MM.1S (cell line): ENCODE measurements around the gene TMEM176B.

Source experiments
- EZH2 ChIP-seq: fragments of 300-600 bp; sonication (generic); optimal IDR thresholded peaks from 2 replicates; pipeline ENCODE3; 2017; ENCODE audit warnings: low read depth, mild to moderate bottlenecking, antibody characterized with exemption, low read length, mixed read lengths
- EZH2phosphoT487 ChIP-seq: fragments of 300-600 bp; sonication (generic); IDR thresholded peaks from 2 replicates; pipeline ENCODE4 v1.6.1; 2018; ENCODE audit warnings: antibody characterized with exemption, low read length
- TF ChIP-seq, protein P1 (sequence below): fragments of 300-600 bp; sonication (generic); IDR thresholded peaks from 2 replicates; pipeline ENCODE4 v1.5.1; 2016; ENCODE audit warnings: antibody characterized with exemption, low read length, mixed read lengths

DNA sequence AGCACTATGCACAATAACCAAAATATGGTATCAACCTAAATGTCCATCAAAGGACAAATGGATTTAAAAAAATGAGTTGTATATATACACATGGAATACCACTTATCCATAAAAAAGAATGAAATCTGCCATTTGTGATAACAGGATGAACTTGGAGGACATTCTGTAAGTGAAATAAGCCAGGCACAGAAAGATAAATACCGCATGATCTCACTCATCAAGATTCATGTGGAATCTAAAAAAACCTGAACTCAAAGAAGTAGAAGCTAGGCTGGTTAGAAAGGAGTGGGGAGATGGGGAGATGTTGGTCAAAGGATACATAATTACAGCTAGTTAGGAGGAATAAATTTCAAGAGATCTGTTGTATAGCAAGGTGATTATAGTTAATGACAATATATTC lies 34.9 kb upstream of the TMEM176B start:
- TF ChIP-seq, protein P1, sequence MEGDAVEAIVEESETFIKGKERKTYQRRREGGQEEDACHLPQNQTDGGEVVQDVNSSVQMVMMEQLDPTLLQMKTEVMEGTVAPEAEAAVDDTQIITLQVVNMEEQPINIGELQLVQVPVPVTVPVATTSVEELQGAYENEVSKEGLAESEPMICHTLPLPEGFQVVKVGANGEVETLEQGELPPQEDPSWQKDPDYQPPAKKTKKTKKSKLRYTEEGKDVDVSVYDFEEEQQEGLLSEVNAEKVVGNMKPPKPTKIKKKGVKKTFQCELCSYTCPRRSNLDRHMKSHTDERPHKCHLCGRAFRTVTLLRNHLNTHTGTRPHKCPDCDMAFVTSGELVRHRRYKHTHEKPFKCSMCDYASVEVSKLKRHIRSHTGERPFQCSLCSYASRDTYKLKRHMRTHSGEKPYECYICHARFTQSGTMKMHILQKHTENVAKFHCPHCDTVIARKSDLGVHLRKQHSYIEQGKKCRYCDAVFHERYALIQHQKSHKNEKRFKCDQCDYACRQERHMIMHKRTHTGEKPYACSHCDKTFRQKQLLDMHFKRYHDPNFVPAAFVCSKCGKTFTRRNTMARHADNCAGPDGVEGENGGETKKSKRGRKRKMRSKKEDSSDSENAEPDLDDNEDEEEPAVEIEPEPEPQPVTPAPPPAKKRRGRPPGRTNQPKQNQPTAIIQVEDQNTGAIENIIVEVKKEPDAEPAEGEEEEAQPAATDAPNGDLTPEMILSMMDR = no peak
- TF ChIP-seq EZH2phosphoT487 (no peak), EZH2 (no peak)
